ENCODE measurements around the gene MRPS9.

Gene MRPS9

DNA sequence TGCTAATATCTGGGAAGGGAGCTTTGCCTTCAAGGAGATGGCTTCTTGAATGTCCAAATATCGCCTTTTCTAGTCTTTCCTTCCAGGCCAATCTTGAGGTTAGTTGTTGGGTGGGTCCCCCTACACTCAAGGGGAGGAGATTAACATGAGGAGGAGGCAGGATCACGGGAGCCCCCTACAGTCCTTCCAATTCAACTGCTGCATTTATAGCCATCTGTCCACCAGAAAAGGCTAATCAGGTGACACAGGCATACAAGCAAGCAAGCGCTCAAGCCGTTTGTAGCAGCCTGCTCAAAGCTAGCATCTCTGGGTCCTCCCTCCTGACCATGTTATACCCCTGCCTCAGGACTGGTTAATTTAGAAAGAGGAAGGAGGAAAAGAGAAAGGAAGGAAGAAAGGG, 87.6 kb downstream of the MRPS9 start:
- DNase-seq (no peak), ATAC-seq (ENCODE audit: insufficient read depth, low read depth) (no peak; the same call in 2 of the 3 replicates)
- Histone ChIP-seq H3K4me2 (ENCODE audit: insufficient read depth, low read length) (no peak overlapping the region), H3K79me2 (ENCODE audit: insufficient read depth, low read length) (no peaks in the 10 kb centered on the region), H3K27ac (ENCODE audit: low read length) (no peak overlapping the region), H3K36me3 (ENCODE audit: insufficient read depth, low read length) (no peaks in the 10 kb centered on the region), H2AFZ (ENCODE audit: low read depth, low read length) (no peak overlapping the region), H3K9me3 (ENCODE audit: insufficient read depth, low read length, severe bottlenecking) (no peaks in the 10 kb centered on the region), H4K20me1 (ENCODE audit: insufficient read depth, low read length) (no peaks in the 10 kb centered on the region), H3K4me3 (ENCODE audit: low read depth in 1 of 2, low read length in 2 of 2) (no peak overlapping the region), H3K27me3 (ENCODE audit: insufficient read depth, low read length, poor library complexity) (peaks cover 4% of the 10 kb centered on the region), H3K9ac (ENCODE audit: low read depth, low read length) (no peak overlapping the region), H3K4me1 (ENCODE audit: insufficient read depth, low read length) (no peaks in the 10 kb centered on the region)
- no peak for TF ChIP-seq EZH2 (IDR thresholded peaks at IDR 0.05; ENCODE audit: borderline replicate concordance, low read depth, low read length, severe bottlenecking)
- TF ChIP-seq, protein P1, sequence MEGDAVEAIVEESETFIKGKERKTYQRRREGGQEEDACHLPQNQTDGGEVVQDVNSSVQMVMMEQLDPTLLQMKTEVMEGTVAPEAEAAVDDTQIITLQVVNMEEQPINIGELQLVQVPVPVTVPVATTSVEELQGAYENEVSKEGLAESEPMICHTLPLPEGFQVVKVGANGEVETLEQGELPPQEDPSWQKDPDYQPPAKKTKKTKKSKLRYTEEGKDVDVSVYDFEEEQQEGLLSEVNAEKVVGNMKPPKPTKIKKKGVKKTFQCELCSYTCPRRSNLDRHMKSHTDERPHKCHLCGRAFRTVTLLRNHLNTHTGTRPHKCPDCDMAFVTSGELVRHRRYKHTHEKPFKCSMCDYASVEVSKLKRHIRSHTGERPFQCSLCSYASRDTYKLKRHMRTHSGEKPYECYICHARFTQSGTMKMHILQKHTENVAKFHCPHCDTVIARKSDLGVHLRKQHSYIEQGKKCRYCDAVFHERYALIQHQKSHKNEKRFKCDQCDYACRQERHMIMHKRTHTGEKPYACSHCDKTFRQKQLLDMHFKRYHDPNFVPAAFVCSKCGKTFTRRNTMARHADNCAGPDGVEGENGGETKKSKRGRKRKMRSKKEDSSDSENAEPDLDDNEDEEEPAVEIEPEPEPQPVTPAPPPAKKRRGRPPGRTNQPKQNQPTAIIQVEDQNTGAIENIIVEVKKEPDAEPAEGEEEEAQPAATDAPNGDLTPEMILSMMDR (IDR thresholded peaks at IDR 0.05; ENCODE audit: borderline replicate concordance, extremely low read depth, low read length, poor library complexity, severe bottlenecking), result no peak

DNA sequence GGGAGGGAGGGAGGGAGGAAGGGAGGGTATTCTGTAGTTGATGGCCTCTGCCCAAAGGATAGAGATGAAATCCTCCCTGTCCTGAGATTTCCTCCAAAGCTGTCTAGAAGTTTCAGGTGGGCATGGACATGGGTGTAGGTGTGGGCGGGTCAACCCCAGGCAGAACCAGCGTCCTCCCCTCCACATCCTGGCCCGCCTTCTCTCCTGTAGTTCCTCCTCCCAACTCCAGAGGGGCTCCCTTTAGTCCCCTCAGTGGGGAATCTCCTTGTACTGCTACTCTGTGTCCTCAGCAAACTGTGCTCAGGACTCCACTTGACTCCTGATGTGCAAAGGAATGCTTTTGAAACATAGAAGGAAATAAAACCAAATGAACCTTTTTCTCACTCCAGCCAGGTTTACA, 88.1 kb downstream of the MRPS9 start:
- Histone ChIP-seq H3K27me3 (ENCODE audit: insufficient read depth, low read length, poor library complexity) (peaks cover 4% of the 10 kb centered on the region), H3K79me2 (ENCODE audit: insufficient read depth, low read length) (no peaks in the 10 kb centered on the region), H3K27ac (ENCODE audit: low read length) (no peak overlapping the region), H4K20me1 (ENCODE audit: insufficient read depth, low read length) (no peaks in the 10 kb centered on the region), H3K4me1 (ENCODE audit: insufficient read depth, low read length) (no peaks in the 10 kb centered on the region), H3K4me2 (ENCODE audit: insufficient read depth, low read length) (no peak overlapping the region), H3K9me3 (ENCODE audit: insufficient read depth, low read length, severe bottlenecking) (no peaks in the 10 kb centered on the region), H3K36me3 (ENCODE audit: insufficient read depth, low read length) (no peaks in the 10 kb centered on the region), H3K9ac (ENCODE audit: low read depth, low read length) (no peak overlapping the region), H2AFZ (ENCODE audit: low read depth, low read length) (no peak overlapping the region), H3K4me3 (ENCODE audit: low read depth in 1 of 2, low read length in 2 of 2) (no peak overlapping the region)
- TF ChIP-seq, protein P1 (IDR thresholded peaks at IDR 0.05; ENCODE audit: borderline replicate concordance, extremely low read depth, low read length, poor library complexity, severe bottlenecking), result no peak
- TF ChIP-seq EZH2 (IDR thresholded peaks at IDR 0.05; ENCODE audit: borderline replicate concordance, low read depth, low read length, severe bottlenecking), result no peak
- ATAC-seq (ENCODE audit: insufficient read depth, low read depth), result no peak
- DNase-seq, result no peak

GRCh38 chr2:105126336-105126735, 88.5 kb downstream of the MRPS9 start:
- Histone ChIP-seq H3K4me1 (ENCODE audit: insufficient read depth, low read length) (no peaks in the 10 kb centered on the region), H3K9ac (ENCODE audit: low read depth, low read length) (no peak overlapping the region), H3K27me3 (ENCODE audit: insufficient read depth, low read length, poor library complexity) (peaks cover 4% of the 10 kb centered on the region), H3K36me3 (ENCODE audit: insufficient read depth, low read length) (no peaks in the 10 kb centered on the region), H4K20me1 (ENCODE audit: insufficient read depth, low read length) (no peaks in the 10 kb centered on the region), H3K9me3 (ENCODE audit: insufficient read depth, low read length, severe bottlenecking) (no peaks in the 10 kb centered on the region), H3K27ac (ENCODE audit: low read length) (no peak overlapping the region), H3K4me3 (ENCODE audit: low read depth in 1 of 2, low read length in 2 of 2) (no peak overlapping the region), H2AFZ (ENCODE audit: low read depth, low read length) (no peak overlapping the region), H3K79me2 (ENCODE audit: insufficient read depth, low read length) (no peaks in the 10 kb centered on the region), H3K4me2 (ENCODE audit: insufficient read depth, low read length) (no peak overlapping the region)
- no peak for DNase-seq
- ATAC-seq (ENCODE audit: insufficient read depth, low read depth), result no peak
- TF ChIP-seq EZH2 (IDR thresholded peaks at IDR 0.05; ENCODE audit: borderline replicate concordance, low read depth, low read length, severe bottlenecking), result no peak
- TF ChIP-seq, protein P1 (IDR thresholded peaks at IDR 0.05; ENCODE audit: borderline replicate concordance, extremely low read depth, low read length, poor library complexity, severe bottlenecking), result no peak

Data from DND-41 (cell line).